Measurements from ENCODE around the gene USP43.

The USP43 gene

DNA sequence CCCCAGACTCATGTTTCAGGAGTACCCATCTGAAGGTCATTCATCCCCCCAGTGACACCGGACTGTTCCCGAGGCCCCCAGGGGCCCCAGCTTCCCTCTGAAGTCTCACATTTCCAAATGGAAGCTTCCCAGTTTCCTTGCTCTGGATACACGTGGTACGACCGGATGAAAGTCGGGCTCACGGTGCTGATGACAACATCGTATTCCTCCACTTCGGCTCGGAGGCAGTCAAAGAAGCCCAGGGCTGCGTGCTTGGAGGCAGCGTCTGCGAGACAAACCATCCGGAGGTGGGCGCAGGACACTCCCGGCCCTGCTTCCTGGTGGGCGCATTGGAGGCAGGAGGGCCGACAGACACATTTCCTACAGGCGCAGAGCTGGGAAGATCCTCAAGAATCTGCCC, 127.3 kb downstream of the USP43 start:
- no peak for DNase-seq (ENCODE audit: low read depth)
- TF ChIP-seq, protein P1, sequence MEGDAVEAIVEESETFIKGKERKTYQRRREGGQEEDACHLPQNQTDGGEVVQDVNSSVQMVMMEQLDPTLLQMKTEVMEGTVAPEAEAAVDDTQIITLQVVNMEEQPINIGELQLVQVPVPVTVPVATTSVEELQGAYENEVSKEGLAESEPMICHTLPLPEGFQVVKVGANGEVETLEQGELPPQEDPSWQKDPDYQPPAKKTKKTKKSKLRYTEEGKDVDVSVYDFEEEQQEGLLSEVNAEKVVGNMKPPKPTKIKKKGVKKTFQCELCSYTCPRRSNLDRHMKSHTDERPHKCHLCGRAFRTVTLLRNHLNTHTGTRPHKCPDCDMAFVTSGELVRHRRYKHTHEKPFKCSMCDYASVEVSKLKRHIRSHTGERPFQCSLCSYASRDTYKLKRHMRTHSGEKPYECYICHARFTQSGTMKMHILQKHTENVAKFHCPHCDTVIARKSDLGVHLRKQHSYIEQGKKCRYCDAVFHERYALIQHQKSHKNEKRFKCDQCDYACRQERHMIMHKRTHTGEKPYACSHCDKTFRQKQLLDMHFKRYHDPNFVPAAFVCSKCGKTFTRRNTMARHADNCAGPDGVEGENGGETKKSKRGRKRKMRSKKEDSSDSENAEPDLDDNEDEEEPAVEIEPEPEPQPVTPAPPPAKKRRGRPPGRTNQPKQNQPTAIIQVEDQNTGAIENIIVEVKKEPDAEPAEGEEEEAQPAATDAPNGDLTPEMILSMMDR (IDR thresholded peaks at IDR 0.05; ENCODE audit: low read length, missing control alignments): no peak
- H3K4me3 ChIP-seq (replicated peaks; ENCODE audit: low read depth, low read length): no peak overlapping the region

DNA sequence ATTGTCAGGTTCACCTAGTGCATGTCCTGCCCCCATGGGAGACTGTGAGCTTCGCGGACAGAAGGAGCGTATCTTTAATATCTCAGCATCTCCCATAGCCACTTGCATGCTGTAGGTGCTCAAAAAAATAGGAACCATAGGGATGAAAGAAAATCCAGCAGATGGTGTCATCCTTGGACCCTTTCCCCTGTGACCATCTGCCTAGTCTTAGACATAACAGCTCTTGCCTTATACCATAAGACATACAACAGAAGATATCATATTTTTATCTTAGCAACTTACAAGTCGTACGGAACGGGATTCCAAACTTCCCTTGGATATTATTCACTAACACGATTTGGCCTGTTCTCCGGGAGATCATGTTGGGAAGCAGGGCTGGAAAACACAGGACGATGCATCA, 131.6 kb downstream of the USP43 start:
- no peak overlapping the region for H3K4me3 ChIP-seq (replicated peaks; ENCODE audit: low read depth, low read length)
- no peak for DNase-seq (ENCODE audit: low read depth)
- TF ChIP-seq, protein P1 (IDR thresholded peaks at IDR 0.05; ENCODE audit: low read length, missing control alignments): no peak

Data from fibroblast of pulmonary artery (primary cell).